SJCRH30 (cell line): Measurements from ENCODE around the gene VWC2L. TPM values are rescaled to one million over a fixed set of nuclear protein-coding genes. Genes with fewer than 3 reads are reported as not detected.

ENCODE experiments used
- DNase-seq, 2 experiments: peaks; one replicate each; pipeline ENCODE4 v3.0.0-alpha.2; 2015 to 2020
- H3K27ac ChIP-seq: fragments of 250-450 bp; sonication (Bioruptor Pico); 2 replicates; pipeline ENCODE4 v1.5.1; 2020; ENCODE audit warnings: mild to moderate bottlenecking, moderate library complexity
- H3K27me3 ChIP-seq: fragments of 250-450 bp; sonication (Bioruptor Pico); 2 replicates; pipeline ENCODE4 v1.5.1; 2020; ENCODE audit warnings: mild to moderate bottlenecking, moderate library complexity
- H3K36me3 ChIP-seq: fragments of 250-450 bp; sonication (Bioruptor Pico); 2 replicates; pipeline ENCODE4 v1.5.1; 2020; ENCODE audit warnings: mild to moderate bottlenecking, moderate library complexity
- H3K4me1 ChIP-seq: fragments of 250-450 bp; sonication (Bioruptor Pico); 2 replicates; pipeline ENCODE4 v1.5.1; 2020; ENCODE audit warnings: mild to moderate bottlenecking, moderate library complexity
- H3K4me3 ChIP-seq: fragments of 250-450 bp; sonication (Bioruptor Pico); 2 replicates; pipeline ENCODE4 v1.5.1; 2020; ENCODE audit warnings: mild to moderate bottlenecking, moderate library complexity
- H3K9me3 ChIP-seq: fragments of 250-450 bp; sonication (Bioruptor Pico); replicated peaks from 2 replicates; pipeline ENCODE4 v1.5.1; 2020; ENCODE audit warnings: mild to moderate bottlenecking, moderate library complexity
- total RNA-seq: library from RNA; depleted of rRNA; stranded (reverse); fragments of >200 nt; shearing (Covaris generic); gene quantifications from 2 replicates; pipeline ENCODE4 v1.2.3, GENCODE V29; 2014

VWC2L gene
- total RNA-seq, 1 experiment from 2014 or later = not detected

GRCh38 chr2:214410128-214410775 lies 602 bp upstream of the VWC2L start:
- no peaks in the 10 kb centered on the region; the same call in 1 of the 2 replicates for H3K27me3 ChIP-seq
- H3K4me3 ChIP-seq = no peak overlapping the region
- DNase-seq = no peak
- no peaks in the 10 kb centered on the region for H3K4me1 ChIP-seq
- H3K36me3 ChIP-seq = no peaks in the 10 kb centered on the region
- no peaks in the 10 kb centered on the region for H3K9me3 ChIP-seq
- no peak overlapping the region for H3K27ac ChIP-seq

- Histone ChIP-seq H3K36me3 (no peaks in the 10 kb centered on the region), H3K9me3 (no peaks in the 10 kb centered on the region), H3K27ac (no peak overlapping the region), H3K4me3 (no peak overlapping the region), H3K27me3 (no peaks in the 10 kb centered on the region), H3K4me1 (no peaks in the 10 kb centered on the region)
- DNase-seq = no peak
Observed at GRCh38 chr2:214412679-214413078, 1.8 kb downstream of the VWC2L start.

DNA sequence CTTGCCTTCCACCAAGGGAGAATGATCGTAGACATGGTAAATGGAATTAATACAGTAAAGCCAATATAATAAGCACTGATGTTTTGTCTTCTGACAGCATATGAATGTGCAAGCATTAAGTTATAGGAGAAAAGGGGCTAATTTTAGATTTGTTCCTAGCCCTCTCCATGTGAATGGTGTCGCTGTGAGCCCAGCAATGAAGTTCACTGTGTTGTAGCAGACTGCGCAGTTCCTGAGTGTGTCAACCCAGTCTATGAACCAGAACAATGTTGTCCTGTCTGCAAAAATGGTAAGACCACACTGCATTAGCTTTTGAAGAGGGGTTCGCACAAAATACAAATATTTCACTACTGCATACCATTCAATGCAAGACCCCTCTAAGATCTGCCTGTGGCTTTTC lies 25.6 kb downstream of the VWC2L start:
- no peaks in the 10 kb centered on the region for H3K4me1 ChIP-seq
- H3K27me3 ChIP-seq = no peaks in the 10 kb centered on the region
- H3K4me3 ChIP-seq = no peak overlapping the region
- H3K27ac ChIP-seq = no peak overlapping the region
- no peaks in the 10 kb centered on the region for H3K36me3 ChIP-seq
- no peak for DNase-seq
- H3K9me3 ChIP-seq = no peaks in the 10 kb centered on the region

GRCh38 chr2:214450118-214450894 lies 39.5 kb downstream of the VWC2L start:
- no peak for DNase-seq
- Histone ChIP-seq H3K4me3 (no peak overlapping the region), H3K27ac (no peak overlapping the region), H3K36me3 (no peaks in the 10 kb centered on the region), H3K9me3 (no peaks in the 10 kb centered on the region), H3K27me3 (no peaks in the 10 kb centered on the region), H3K4me1 (no peaks in the 10 kb centered on the region)

DNA sequence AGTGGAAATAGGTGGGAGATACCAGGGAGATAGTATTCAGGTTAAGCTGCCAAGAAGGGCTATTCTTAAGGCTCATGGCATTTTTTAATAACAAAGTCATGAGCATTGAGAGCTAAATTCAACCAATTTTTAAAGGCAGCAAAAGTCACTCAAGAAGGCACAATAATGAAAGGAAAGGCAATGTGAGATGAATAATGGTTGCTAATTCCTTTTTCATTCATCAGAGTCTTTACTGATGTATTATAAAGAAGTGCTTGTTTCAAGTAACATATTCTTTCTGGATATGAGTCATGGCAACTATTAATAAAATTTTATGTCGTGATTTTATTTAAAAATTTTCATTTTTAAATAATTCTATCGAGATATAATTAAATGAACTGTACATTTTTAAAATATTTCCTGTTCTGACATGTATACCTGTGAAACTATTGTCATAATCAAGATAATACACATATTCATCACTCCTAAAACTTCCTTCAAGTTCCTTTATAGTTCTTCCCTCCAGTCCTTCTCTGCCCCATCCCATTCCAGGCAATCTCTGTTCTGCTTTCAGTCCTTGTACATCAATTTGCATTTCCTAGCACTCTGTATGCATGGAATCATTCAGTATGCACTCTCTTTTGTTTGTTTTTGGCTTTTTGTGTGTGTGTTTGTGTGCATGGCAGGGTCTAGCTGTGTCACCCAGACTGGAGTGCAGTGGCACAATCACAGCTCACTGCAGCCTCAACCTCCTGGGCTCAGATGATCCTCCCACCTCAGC lies 40.8 kb downstream of the VWC2L start:
- H3K4me3 ChIP-seq = no peak overlapping the region
- no peak overlapping the region for H3K27ac ChIP-seq
- H3K27me3 ChIP-seq = no peaks in the 10 kb centered on the region
- no peak for DNase-seq
- no peaks in the 10 kb centered on the region for H3K4me1 ChIP-seq
- no peaks in the 10 kb centered on the region for H3K36me3 ChIP-seq
- no peaks in the 10 kb centered on the region for H3K9me3 ChIP-seq

DNA sequence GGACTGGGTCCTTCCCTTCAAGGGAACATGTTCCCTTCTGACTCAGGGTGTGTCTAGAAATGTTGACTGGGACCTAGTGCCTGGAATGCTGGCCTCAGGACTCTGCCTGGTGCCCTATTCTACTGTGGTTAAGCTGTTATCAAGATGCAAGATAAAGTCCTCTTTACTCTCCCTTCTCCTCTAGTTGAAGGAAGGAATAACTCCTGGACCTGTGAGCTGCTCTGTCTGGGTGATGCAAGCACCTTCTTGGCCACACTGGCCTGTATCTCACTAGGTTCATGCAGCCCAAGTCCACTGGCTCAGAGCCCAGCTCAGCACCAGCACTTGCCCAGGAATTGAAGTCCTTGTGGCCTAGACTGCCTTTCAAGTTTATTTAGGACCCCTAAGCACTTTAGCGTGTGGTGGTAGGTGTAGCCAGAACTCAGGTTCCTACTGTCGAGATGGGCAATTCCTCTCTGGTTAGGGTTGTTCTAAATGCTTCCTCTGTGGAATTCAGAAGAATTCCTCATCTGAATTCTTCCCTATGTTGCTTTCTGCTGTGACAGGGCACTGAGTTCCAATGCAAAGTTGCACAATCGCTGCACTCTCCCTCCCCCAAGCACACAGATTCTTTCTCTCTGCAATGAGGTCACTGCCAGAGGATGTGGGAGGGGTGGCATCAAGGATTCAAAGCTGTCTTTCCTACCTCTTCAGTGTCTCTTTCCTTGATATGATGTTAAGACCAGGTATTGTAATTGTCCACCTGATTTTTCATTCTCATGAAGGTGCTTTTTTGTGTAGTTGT lies 54.7 kb downstream of the VWC2L start:
- Histone ChIP-seq H3K27me3 (no peaks in the 10 kb centered on the region), H3K4me1 (no peaks in the 10 kb centered on the region), H3K4me3 (no peak overlapping the region), H3K36me3 (no peaks in the 10 kb centered on the region), H3K27ac (no peak overlapping the region), H3K9me3 (no peaks in the 10 kb centered on the region)
- no peak for DNase-seq

DNA sequence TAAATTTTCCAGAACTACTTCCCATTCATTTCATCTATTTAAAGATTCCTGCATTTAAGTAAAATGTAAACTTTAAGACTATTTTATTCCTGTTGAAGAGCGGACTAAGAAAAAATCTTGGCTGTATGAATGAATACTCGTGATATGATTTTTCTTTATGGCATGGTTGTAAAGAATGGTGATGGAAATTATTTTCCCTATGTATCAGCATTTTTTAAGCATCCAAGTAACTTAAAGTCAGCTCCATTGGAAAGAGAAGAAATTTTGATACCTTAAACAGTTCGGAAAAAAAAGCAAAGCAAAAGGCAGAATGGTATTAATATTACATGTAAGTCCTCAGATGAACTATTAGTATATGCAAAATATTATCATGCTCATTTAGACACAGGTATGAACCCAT lies 58.9 kb downstream of the VWC2L start:
- Histone ChIP-seq H3K9me3 (no peaks in the 10 kb centered on the region), H3K4me3 (no peak overlapping the region), H3K27ac (no peak overlapping the region), H3K36me3 (no peaks in the 10 kb centered on the region), H3K27me3 (no peaks in the 10 kb centered on the region), H3K4me1 (no peaks in the 10 kb centered on the region)
- DNase-seq = no peak

- Histone ChIP-seq H3K27ac (no peak overlapping the region), H3K27me3 (no peaks in the 10 kb centered on the region), H3K4me1 (no peaks in the 10 kb centered on the region), H3K4me3 (no peak overlapping the region), H3K36me3 (no peaks in the 10 kb centered on the region), H3K9me3 (no peaks in the 10 kb centered on the region)
- no peak for DNase-seq
Observed at GRCh38 chr2:214471382-214471781, 60.5 kb downstream of the VWC2L start.

DNA sequence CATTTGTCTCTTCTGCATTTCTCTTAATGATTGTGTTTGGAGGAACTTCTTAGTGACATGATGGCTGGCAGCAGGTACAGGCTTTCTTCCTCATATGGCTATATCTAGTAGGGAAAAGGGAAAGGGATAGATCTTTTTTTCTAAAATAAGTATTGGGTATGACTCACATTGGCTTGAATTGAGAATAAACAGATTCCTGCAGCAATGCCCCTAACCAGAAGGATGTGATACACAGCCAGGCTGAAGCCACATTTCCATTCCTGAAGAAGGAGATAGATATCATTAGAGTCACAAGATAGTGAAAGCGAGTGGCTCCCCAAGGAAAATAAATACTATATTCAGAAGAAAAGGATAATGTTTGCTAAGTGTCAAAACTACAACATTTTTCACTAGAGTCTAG lies 61.1 kb downstream of the VWC2L start:
- DNase-seq = no peak
- Histone ChIP-seq H3K36me3 (no peaks in the 10 kb centered on the region), H3K4me3 (no peak overlapping the region), H3K4me1 (no peaks in the 10 kb centered on the region), H3K27ac (no peak overlapping the region), H3K27me3 (no peaks in the 10 kb centered on the region), H3K9me3 (no peaks in the 10 kb centered on the region)

DNA sequence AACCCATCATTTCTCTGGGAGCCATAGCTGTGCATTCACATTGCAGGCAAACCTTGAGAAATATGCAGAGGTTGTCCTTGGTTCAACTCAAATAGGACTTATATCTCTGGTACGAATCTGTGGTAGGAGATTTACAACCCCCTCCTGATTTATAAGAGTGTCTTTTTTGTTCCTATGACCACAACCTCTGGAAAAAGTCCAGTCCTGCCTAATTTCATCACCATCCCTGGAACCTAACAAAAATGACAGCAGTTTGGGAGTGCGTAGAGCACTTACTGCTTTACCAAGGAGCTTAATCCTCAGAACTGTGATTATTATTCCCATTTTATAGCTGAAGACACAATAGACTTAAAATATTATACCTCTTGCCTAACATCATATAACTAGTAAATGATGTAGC lies 66.5 kb downstream of the VWC2L start:
- Histone ChIP-seq H3K4me1 (peaks cover 11% of the 10 kb centered on the region), H3K4me3 (no peak overlapping the region), H3K27me3 (no peaks in the 10 kb centered on the region), H3K36me3 (no peaks in the 10 kb centered on the region), H3K27ac (no peak overlapping the region), H3K9me3 (no peaks in the 10 kb centered on the region)
- no peak for DNase-seq

- no peak overlapping the region for H3K4me3 ChIP-seq
- DNase-seq = peak in 1 of 2 experiments; percentile 51
- no peaks in the 10 kb centered on the region for H3K9me3 ChIP-seq
- H3K36me3 ChIP-seq = no peaks in the 10 kb centered on the region
- H3K27ac ChIP-seq = no peak overlapping the region
- peaks cover 11% of the 10 kb centered on the region for H3K4me1 ChIP-seq
- no peaks in the 10 kb centered on the region for H3K27me3 ChIP-seq
Observed at GRCh38 chr2:214481204-214481603, 70.3 kb downstream of the VWC2L start.

DNA sequence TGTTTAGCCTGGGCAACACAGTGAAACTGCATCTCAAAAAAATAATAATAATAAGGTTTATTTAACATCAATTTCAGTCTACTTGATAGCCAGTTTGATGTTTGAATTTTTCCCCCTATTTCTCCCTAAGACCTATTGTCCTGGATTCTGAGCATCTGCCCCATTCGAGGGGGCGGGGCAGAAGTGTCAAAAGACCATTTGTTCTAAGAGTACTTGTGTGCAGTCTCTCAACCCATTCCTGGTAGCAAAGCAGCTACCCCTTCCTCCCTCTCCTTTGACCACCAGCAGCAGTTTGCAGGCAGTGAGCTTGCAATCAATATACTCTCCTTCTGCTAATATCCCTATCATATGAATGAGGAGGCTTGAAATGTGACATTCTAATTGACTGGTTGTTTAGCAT lies 71.9 kb downstream of the VWC2L start:
- Histone ChIP-seq H3K9me3 (no peaks in the 10 kb centered on the region), H3K27ac (no peak overlapping the region), H3K4me1 (peaks cover 11% of the 10 kb centered on the region), H3K36me3 (no peaks in the 10 kb centered on the region), H3K4me3 (no peak overlapping the region), H3K27me3 (no peaks in the 10 kb centered on the region)
- DNase-seq = no peak

- DNase-seq = no peak
- no peak overlapping the region for H3K4me3 ChIP-seq
- no peak overlapping the region for H3K27ac ChIP-seq
- H3K36me3 ChIP-seq = no peaks in the 10 kb centered on the region
- H3K4me1 ChIP-seq = peaks cover 11% of the 10 kb centered on the region
- H3K27me3 ChIP-seq = no peaks in the 10 kb centered on the region
- no peaks in the 10 kb centered on the region for H3K9me3 ChIP-seq
Observed at GRCh38 chr2:214484239-214484638, 73.4 kb downstream of the VWC2L start.

DNA sequence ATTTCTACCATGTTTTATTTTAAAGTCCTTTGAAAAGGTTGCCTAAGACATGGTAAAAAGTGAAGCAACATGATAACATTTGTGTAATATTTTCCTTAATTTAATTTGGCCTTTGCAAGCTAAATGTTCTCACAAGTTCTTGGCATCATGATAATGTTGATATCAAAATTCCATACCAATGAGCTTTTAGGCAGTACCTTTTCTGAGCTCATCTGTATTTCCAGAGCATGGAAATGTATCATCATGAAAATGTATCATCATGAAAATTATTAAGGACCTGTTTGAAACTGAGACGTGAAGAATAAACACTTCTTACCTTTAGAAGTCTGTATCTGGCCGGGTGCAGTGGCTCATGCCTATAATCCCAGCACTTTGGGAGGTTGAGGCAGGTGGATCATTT lies 73.8 kb downstream of the VWC2L start:
- no peaks in the 10 kb centered on the region for H3K36me3 ChIP-seq
- H3K27ac ChIP-seq = no peak overlapping the region
- no peaks in the 10 kb centered on the region for H3K27me3 ChIP-seq
- peaks cover 11% of the 10 kb centered on the region for H3K4me1 ChIP-seq
- no peak for DNase-seq
- H3K9me3 ChIP-seq = no peaks in the 10 kb centered on the region
- no peak overlapping the region for H3K4me3 ChIP-seq

DNA sequence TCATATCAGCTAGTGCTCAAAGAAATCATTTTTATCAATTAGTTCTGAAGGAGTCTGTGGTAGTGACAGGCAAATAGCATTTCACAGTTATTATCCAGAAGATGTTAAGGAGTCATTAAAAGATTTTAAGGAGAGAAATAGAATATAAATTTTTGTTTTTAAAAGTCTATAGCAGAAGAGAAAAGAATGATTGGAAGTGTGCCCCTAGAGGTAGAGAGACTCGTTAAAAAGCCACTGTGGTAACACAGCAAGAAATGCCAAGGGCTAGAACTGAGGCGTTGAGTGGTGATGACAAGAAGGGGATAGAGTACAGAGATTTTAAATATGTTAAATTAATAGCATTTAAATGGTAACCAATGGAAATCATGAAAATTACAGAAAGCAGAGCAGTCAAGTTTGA lies 78.3 kb downstream of the VWC2L start:
- no peak for DNase-seq
- no peak overlapping the region for H3K27ac ChIP-seq
- no peaks in the 10 kb centered on the region for H3K36me3 ChIP-seq
- no peaks in the 10 kb centered on the region for H3K9me3 ChIP-seq
- no peaks in the 10 kb centered on the region for H3K27me3 ChIP-seq
- H3K4me3 ChIP-seq = no peak overlapping the region
- H3K4me1 ChIP-seq = peaks cover 4% of the 10 kb centered on the region
